Suprapubic skin (tissue), 4 donors: Measurements from ENCODE around the gene MAG. TPM values are rescaled to one million over a fixed set of nuclear protein-coding genes. Genes with fewer than 3 reads are reported as not detected.

ENCODE experiments used
- DNase-seq, 2 donors: peaks; one replicate each; pipeline ENCODE4 v3.0.0-alpha.2; 2019; ENCODE audit warnings: low spot score in 2 of 2
- H3K27ac ChIP-seq: fragments of 200-600 bp; sonication (generic); one replicate; pipeline ENCODE4 v1.5.1; 2019
- H3K27me3 ChIP-seq: fragments of 200-600 bp; sonication (generic); one replicate; pipeline ENCODE4 v1.5.1; 2019
- H3K36me3 ChIP-seq: fragments of 200-600 bp; sonication (generic); one replicate; pipeline ENCODE4 v1.5.1; 2019
- H3K4me1 ChIP-seq: fragments of 200-600 bp; sonication (generic); one replicate; pipeline ENCODE4 v1.5.1; 2019
- H3K4me3 ChIP-seq: fragments of 200-600 bp; sonication (generic); one replicate; pipeline ENCODE4 v1.5.1; 2019; ENCODE audit warnings: mild to moderate bottlenecking
- H3K9me3 ChIP-seq: fragments of 200-600 bp; sonication (generic); one replicate; pipeline ENCODE4 v1.5.1; 2019
- EP300 ChIP-seq: sonication (generic); formaldehyde crosslinking; IDR thresholded peaks from one replicate; pipeline ENCODE4 v1.6.1; 2017; ENCODE audit warnings: antibody characterized with exemption
- POLR2A ChIP-seq, 2 donors: fragments of 450-650 bp; IDR thresholded peaks; one replicate each; pipeline ENCODE4 v1.6.1; 2017; ENCODE audit warnings: antibody characterized with exemption in 2 of 2, mild to moderate bottlenecking in 2 of 2, moderate library complexity in 2 of 2
- POLR2AphosphoS5 ChIP-seq, 3 donors: sonication (generic); formaldehyde crosslinking; IDR thresholded peaks; one replicate each; pipeline ENCODE4 v1.6.1; 2017; ENCODE audit warnings: antibody characterized with exemption in 3 of 3
- WGBS: methylation state at CpG from one replicate; pipeline ENCODE4 v1.1.5; 2018; 5-methylcytosine and 5-hydroxymethylcytosine counted together
- total RNA-seq, 4 donors: library from RNA; depleted of rRNA; stranded (reverse); fragments of >200 nt; gene quantifications; one replicate each; pipeline ENCODE4 v1.1.0, GENCODE V29; 2016
- TF ChIP-seq, protein P1 (sequence below), 2 donors: fragments of 200-600 bp in 1 of 2; fragments of 450-650 bp in 1 of 2; sonication (generic) in 1 of 2; IDR thresholded peaks; one replicate each; pipeline ENCODE4 v1.5.1; 2016 to 2019; ENCODE audit warnings: antibody characterized with exemption in 2 of 2, mild to moderate bottlenecking in 1 of 2, moderate library complexity in 1 of 2

Gene MAG
- total RNA-seq, 4 donors from 2014 or later, result not detected

DNA sequence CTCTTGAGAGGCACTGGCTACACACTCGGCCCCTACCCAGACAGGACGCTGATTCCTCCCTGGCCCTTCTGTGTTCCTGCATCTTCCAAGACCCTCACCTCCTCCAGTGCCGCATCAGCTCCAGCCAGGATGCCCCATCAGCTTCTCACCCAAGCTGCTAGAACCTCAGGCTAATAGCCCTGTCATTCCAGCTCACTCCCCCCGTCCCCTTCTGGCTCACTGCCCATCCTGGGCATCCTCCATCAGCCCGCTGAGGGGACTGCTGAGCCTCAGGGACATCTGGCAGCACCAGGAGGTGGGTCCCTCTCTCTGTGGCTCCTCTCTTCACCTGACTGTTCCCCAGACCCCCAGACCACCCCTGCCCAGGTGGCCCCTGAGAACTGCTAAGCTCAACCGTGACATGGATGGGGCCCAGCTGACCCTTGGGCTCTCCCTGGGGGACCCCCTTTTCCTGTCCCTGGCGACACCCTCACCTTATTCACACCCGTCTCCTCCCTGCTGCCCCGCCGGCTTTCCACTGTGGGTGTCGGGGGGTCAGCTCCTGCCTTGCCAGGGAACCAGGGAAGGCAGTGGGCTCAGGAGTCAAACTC, 71.1 kb downstream of the MAG start:
- WGBS, result 68% methylated on average over 8 of the region's 11 CpGs
- Histone ChIP-seq H3K27ac (no peak overlapping the region), H3K9me3 (no peaks in the 10 kb centered on the region), H3K27me3 (peaks cover 3% of the 10 kb centered on the region), H3K4me3 (no peak overlapping the region), H3K4me1 (peaks cover 3% of the 10 kb centered on the region), H3K36me3 (no peaks in the 10 kb centered on the region)
- TF ChIP-seq, protein P1, sequence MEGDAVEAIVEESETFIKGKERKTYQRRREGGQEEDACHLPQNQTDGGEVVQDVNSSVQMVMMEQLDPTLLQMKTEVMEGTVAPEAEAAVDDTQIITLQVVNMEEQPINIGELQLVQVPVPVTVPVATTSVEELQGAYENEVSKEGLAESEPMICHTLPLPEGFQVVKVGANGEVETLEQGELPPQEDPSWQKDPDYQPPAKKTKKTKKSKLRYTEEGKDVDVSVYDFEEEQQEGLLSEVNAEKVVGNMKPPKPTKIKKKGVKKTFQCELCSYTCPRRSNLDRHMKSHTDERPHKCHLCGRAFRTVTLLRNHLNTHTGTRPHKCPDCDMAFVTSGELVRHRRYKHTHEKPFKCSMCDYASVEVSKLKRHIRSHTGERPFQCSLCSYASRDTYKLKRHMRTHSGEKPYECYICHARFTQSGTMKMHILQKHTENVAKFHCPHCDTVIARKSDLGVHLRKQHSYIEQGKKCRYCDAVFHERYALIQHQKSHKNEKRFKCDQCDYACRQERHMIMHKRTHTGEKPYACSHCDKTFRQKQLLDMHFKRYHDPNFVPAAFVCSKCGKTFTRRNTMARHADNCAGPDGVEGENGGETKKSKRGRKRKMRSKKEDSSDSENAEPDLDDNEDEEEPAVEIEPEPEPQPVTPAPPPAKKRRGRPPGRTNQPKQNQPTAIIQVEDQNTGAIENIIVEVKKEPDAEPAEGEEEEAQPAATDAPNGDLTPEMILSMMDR (IDR thresholded peaks at IDR 0.05), result no peak
- no peak for TF ChIP-seq EP300
- no peak for TF ChIP-seq POLR2AphosphoS5 (IDR thresholded peaks at IDR 0.05)
- TF ChIP-seq POLR2A (IDR thresholded peaks at IDR 0.05), result no peak
- peak in 1 of 2 donors; percentile 64 for DNase-seq

Other genes starting within 250 kb of the MAG start
- 100 to 1,000 TPM; 383 to 765 (median 575) TPM for gene FXYD3, start 176.3 kb upstream of the MAG start, total RNA-seq
- gene LGI4, start 157.1 kb upstream of the MAG start, total RNA-seq, result 10 to 100 TPM in 1 of 4 donors, 1 to 10 TPM in 3; 4.3 to 11.8 (median 7.8) TPM
- gene FXYD1, start 153.3 kb upstream of the MAG start, total RNA-seq, result 10 to 100 TPM in 1 of 4 donors, 1 to 10 TPM in 3; 2.0 to 10.9 (median 6.7) TPM
- 1 to 10 TPM in 1 of 4 donors, not detected in 3; 2.2 TPM for gene FXYD7, start 148.9 kb upstream of the MAG start, total RNA-seq
- gene FXYD5, start 137.4 kb upstream of the MAG start, total RNA-seq, result 10 to 100 TPM; 29.8 to 64.8 (median 37.7) TPM
- not detected for gene FAM187B, start 63.4 kb upstream of the MAG start, total RNA-seq
- 100 to 1,000 TPM in 1 of 4 donors, 10 to 100 TPM in 3; 67.4 to 105 (median 80.8) TPM for gene LSR, start 43.2 kb upstream of the MAG start, total RNA-seq
- gene USF2, start 23.2 kb upstream of the MAG start, total RNA-seq, result 100 to 1,000 TPM; 111 to 178 (median 122) TPM
- 1 to 10 TPM in 2 of 4 donors, not detected in 2; 1.4 to 1.5 TPM for gene HAMP, start 9.6 kb upstream of the MAG start, total RNA-seq
- not detected for gene CD22, start 37.0 kb downstream of the MAG start, total RNA-seq
- not detected for gene FFAR1, start 55.7 kb downstream of the MAG start, total RNA-seq
- gene FFAR3, start 66.3 kb downstream of the MAG start, total RNA-seq, result not detected
- gene GPR42, start 78.9 kb downstream of the MAG start, total RNA-seq, result not detected
- under 1 TPM in 3 of 4 donors, not detected in 1; 0.29 to 0.64 (median 0.30) TPM for gene FFAR2, start 156.1 kb downstream of the MAG start, total RNA-seq
- gene KRTDAP, start 198.3 kb downstream of the MAG start, total RNA-seq, result over 10,000 TPM in 2 of 4 donors, 1,000 to 10,000 TPM in 2; 1,056 to 12,237 (median 8,197) TPM
- 1,000 to 10,000 TPM; 2,237 to 6,229 (median 5,437) TPM for gene DMKN, start 221.5 kb downstream of the MAG start, total RNA-seq
- 1,000 to 10,000 TPM in 3 of 4 donors, 100 to 1,000 TPM in 1; 308 to 1,594 (median 1,430) TPM for gene SBSN, start 236.2 kb downstream of the MAG start, total RNA-seq
- 1 to 10 TPM; 4.1 to 8.4 (median 6.4) TPM for gene GAPDHS, start 241.3 kb downstream of the MAG start, total RNA-seq